NCI-H1436 treated with DMSO at 0.1 percent for 48 hours (cell line): ENCODE data around the gene SLC6A18.

ENCODE experiments used
- DNase-seq: peaks from one replicate; lab custom pipeline; 2025; lab: John Stamatoyannopoulos, UW

SLC6A18 gene, protein sequence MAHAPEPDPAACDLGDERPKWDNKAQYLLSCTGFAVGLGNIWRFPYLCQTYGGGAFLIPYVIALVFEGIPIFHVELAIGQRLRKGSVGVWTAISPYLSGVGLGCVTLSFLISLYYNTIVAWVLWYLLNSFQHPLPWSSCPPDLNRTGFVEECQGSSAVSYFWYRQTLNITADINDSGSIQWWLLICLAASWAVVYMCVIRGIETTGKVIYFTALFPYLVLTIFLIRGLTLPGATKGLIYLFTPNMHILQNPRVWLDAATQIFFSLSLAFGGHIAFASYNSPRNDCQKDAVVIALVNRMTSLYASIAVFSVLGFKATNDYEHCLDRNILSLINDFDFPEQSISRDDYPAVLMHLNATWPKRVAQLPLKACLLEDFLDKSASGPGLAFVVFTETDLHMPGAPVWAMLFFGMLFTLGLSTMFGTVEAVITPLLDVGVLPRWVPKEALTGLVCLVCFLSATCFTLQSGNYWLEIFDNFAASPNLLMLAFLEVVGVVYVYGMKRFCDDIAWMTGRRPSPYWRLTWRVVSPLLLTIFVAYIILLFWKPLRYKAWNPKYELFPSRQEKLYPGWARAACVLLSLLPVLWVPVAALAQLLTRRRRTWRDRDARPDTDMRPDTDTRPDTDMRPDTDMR

DNA sequence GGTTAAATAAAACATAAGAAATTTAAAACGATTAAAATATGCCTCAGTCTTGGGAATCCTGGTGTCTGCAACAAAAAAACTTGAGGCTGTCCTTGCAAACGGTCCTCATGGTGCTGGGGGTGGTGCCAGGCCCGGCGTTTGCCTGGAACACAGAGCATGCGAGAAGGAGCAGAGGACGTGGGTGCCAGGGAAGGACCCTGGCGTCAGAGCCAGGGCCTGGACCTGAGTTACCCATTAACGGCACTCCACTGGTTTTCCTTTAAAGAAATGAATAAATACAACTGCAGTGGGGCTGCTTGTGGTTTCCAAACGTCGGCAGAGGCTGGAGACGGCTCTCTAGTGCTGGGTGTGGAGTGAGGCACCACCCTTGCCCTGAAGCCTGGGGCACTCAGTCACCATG is at the start of gene SLC6A18:
Gene SLC6A18, plus strand, starts transcription at position 301 of the 400 bp plus-strand sequence. Its CDS starts 97 bp downstream, at position 398.
- no peak for DNase-seq

DNA sequence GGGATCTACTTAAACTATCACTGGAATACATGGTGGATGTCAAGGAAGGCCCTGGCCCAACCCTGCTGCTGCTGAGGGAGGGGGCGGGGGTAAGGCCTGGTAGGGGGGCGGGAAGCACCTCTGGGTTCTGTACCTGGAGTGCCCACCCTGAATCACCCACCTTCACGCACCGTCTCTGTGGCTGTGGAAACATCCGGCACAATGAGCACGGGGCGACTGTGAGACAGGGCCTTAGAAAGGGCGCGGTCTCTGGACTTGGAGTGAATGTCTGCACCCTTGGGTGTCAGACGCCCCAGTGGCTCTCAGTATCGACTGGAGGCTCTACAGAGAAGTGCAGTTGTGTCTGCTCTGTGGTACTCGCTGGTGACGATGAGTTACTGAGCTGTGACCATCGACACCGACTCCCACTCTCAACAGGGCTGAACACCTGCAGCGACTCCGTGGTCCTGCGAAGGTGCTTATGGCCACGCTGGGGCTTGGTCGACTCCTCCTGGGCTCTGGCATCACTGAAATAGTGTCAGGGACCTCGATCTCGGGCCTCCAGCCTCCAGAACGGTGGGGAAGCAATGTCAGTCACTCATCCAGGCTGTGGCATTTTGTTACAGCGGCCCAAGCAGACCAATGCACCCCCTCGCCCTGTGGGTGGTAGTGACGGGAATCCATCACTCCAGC is 49.2 kb upstream of the SLC6A18 start:
- DNase-seq, result no peak

DNA sequence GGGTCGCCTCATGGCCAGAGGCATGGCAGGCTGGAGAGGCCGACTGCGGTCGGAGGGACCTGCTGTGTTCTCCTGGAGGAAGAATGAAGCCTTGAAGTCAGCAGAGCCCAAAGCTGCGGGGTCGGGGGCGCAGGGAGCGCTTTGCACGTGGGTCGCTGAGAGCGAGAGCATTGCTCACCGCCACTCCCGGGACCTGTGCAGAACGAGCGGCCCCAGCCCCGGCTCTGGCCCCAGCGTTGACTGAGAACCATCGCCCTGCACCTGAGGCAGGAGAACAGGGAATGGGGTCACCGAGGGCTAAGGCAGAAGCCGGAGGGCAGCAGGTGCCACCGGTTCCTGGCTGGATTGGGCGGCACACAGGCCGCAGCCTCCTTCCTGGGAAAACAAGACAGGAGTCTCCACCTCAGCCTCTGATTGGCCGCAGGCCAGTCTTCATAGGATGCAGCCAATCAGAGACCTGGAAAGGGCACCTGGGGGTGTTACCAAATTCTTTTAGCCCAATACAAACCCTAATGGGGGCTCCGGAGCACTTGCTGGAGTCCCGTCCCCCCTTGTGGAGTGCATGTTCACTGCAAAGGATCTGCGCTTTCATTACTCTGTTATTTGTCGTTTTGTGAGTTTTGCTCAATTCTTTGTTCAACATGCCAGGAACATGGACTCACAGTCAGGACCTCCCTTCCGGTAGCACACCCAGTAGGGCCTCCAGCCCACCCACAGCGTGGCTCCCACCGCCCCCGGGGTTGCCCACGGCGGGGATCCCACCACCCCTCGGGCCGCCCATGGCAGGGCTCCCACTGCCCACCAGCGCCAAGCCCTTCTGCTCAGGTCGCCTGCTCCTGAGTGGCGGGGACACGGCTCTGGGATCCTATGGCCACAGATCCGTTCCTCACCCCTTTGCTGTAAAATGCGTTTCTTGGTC is 48.4 kb upstream of the SLC6A18 start:
- DNase-seq, result no peak

DNA sequence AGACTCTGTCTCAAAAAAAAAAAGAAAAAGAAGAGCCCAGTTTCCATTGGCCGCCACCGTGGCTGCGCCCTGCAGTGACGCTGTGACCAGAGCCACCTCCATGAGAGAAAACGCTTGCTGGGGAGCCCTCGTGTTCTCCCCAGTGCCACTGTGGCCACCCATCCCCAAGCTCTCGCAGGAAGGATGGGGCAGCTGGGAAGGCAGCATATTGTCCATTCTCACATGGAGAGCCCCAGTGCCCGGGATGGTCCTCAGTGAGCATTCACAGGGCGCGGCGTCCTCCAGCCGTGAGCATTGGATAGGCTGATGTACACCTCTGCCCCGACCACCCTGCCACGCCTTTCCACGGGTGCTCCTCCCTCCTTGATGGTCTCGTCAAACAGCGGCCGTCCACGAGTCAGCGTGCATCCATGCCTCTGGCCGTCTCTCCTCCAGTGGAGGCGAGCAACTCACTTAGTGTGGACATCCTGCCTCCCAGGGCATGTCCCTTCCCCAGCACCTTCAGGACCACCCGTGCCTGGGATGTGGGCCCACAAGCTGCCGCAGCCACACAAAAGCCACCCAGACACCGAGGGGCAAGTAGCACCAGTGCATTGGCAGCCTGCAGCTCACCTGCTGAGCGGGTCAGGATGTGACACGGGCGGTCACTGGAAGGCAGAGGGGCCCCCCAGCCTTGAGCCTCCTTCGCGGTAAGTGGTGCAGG is 47.2 kb upstream of the SLC6A18 start:
- DNase-seq, result no peak

DNA sequence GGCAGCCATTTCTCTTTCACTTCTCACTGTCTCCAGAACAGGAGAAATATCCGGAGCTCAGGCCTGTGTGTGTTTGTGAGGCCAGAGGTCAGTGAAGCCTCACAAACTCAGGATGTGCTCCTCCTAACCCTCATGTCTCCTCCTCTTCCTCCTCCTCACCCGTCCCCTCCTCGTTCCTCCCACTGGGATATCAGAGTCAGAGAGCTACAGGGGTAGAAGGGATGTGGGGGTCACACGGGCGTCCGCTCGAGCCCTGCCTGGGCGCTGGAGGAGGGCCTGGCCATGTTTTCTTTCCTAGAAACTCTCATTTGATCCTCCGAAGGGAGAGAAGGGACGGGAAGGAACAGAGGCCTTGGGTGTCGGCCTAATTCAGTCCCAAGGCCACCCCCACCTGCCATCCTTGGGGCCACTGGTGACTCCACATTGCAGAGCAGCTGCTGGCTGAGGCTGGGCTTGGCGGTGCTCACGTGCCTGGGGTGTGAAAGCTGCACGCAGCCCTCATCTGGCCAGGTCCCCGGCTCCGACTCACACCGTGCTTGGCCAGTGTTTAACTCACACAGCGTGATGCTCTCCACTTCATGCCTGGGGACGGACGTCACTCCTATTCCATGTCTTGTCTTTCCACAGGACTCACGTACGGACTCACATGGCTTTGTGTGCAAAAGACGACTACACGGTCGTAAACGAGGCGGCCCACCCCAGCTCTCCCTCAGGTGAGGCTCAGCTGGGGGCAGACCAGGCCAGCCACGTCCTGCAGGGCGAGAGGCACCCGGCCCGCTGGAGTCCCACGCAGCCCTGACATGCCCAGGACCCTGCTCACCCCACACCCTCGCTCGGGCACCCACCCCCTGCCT is 46.4 kb upstream of the SLC6A18 start:
- no peak for DNase-seq

DNA sequence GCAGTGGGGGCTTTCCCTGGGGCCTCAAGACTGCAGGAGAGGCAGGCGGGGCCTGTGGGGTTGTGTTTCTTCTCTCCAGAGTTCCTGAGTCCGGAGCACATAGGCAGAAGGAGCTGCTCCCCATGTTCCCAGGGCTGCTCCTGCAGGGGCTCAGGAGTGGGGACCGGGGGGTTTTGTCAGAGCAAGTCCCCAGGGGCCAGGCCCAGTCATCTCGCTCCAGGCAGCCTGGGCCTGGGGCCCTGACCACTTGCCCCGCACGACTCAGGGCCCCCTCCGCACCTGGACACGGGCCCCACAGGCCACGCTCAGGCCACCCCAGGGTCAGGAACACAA is 45.8 kb upstream of the SLC6A18 start:
- no peak for DNase-seq

DNA sequence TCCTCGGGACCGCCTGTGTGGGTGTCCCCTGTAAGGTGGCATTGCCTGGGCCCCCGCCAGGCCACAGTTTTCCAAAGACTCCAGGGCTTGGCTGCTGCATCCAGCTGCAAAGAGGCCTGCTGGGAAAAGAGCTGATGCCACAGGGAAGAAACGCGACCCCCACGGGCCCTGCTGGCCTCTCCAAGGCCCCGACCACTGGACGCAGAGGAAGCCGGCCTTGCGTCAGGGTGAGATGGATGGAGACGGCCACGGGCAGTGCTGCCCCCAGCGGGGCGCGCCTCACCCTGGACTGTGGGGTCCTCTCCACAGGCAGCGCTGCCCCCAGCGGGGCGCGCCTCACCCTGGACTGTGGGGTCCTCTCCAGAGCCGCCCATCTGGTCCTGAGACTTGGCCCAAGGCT is 45.1 kb upstream of the SLC6A18 start:
- no peak for DNase-seq

DNA sequence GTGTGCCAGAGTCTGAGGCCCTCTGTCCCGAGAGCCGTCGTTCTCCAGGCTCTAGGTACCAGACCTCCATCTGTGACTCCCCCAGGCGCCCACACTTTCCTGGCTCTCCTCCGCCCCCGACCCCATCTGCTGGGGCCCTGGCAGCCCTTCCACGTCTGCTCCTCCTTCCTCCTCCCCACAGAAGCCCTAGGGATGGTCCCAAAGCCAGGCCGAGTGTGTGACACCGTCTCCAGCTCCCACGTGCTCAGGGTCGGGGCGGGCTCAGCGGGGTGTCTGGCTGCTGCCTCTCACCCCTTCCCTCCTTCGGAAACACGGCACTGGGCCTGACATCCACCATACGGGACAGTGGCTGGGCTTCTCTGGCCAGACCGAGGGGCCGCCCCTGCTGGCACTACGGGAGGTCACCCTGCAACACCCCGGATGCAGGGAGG is 44.3 kb upstream of the SLC6A18 start:
- DNase-seq, result no peak

DNA sequence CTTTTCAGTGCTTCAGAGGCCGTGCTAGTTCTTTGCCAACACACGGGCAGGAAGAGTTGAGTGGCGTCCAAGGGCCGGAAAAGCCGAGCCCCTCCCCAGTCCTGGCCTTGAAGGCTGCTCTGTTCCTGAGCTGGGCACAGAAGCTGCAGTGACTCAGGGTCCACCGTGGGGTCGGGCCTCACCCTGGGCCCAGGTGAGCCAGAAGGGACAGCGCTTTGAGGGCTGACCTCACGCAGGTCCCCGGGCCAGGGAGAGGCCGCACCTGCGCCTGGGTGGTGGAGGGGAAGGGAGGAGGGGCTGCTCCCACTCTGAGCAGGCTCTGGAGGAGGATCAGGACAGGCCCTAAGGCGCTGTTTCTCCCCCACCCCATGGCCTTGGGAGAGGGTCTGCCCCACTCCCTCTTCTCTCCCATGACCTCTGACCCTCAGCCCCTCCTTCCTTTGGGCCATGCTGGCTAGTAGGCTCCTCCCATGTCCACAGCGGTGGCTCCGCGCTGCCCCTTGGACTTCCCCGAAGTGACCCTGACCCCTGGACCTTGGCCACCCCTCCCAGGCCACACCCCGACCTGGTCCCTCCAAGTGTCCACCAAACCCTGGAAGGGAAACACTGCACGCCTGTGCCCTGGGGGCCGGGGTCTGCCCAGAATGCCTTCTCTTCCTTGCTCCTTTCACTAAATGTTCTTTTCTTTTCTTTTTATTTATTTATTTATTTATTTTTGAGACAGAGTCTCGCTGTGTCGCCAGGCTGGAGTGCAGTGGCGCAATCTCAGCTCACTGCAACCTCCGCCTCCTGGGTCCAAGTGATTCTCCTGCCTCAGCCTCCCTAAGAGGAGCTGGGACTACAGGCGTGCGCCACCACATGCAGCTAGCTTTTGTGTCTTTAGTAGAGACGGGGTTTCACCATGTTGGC is 43.5 kb upstream of the SLC6A18 start:
- DNase-seq, result no peak

DNA sequence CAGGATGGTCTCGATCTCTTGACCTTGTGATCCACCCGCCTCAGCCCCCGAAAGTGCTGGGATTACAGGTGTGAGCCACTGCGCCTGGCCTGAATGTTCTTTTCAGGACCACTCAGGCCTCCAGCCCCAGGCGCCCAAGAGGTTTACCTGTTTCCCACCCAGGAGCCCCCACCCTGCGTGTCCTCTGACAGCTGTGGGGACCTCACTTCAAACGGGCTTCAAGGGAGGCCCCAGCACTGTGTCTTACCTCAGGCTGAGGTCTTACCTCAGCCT is 42.9 kb upstream of the SLC6A18 start:
- DNase-seq, result no peak

DNA sequence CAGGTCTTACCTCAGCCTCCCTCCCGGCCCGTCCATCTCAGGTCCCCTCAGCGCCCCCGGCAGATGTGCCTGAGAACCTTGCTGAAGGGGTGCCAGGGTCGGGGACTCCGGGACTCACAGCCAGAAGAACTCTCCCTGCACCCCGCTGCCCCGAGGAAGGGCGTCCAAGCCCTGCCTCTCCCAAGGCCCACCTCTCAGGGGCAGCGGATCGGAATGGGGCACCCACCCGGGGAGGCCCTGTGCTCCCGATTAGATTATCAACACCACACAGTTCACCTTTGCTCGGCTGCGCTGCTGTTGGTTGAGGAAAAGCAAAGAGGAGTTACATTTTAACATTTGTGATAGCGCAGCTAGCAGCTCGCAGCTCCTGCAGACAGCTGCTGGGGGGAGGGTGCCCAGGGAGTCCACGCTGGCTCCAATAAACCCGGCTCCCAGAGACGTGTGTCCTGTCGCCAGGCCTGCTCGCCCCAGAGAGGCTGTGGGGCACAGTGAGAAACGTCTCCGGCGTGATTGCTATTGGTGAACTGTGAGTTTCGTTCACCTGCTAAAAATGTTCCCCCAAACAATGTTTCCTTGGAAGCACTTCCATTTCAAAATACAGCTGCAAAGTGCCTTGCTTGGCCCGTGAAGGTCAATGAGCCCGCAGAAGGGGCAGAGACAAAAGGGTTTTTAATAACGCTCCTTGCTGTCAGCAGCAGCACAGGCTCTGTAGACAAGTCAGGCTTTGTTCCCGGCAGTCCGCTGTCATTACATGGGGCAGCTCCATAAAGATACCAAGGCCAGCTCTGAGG is 42.4 kb upstream of the SLC6A18 start:
- DNase-seq, result no peak

DNA sequence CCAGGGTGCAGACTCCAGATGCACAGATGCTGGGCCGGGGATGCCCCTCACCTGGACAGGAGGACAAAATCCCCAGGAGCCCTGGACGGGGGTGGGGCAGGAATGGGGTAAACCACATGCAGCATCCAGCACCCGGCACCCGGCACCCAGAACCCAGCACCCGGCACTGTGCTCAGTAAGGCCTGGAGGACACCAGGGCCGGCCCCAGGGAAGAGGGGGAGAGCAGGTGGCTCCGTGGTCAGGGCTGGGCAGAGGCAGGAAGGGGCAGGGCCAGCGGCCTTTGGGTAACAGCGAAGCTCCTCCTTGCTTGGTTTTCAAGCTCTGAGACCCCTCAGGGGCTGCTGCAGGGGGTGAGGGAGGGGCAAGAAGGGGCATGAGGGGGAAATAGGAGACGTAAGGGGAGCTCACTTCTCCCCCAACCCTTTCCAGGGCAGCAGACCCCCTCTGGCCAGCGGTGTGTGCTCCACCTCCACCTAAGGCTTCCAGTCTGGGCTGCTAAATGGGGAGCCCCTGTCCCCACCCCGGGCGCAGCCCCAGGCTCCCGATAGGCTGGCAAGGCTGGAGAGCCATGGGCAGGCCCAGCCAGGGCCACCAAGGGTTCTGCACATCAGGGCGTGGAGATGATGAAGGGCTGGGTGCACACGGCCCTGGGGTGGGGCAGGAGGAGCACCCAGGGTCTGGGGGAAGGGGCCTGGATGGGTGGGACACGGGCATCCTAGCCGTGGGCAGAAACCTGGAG is 41.6 kb upstream of the SLC6A18 start:
- DNase-seq, result no peak

DNA sequence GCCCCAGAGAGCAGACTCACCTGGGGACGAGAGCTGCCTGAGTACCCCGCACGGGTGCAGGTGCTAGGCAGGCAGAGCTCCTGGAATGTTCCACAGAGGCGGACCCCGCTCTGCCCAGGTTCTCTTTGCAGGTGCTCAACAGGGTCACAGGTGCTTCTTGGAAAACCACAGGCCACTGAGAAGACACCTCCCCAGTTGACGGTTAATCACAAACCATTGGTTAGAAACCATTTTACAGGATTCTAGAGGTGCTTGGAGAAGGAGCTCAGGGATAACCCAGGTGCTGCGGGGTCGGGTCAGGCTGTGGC is 41.1 kb upstream of the SLC6A18 start:
- DNase-seq, result no peak

DNA sequence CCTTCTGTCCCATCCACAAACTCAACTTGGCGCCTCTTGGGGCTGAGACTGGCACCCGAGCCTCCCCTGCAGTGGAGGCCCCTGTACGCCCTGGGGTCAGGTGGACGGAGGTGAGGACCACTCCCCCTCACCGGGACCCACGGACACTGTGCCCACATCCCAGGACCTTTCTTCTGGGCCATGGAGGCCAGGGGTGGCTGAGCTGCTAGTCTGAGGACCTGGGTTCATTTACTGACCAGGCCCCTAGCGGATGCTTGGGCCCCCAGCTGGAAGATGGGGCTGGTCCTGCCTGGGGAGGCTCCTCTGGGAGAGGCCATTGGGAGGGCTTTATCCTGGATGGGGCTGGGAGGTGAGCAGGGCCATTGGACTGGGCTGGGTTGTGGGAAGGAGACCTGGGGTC is 40.7 kb upstream of the SLC6A18 start:
- DNase-seq, result no peak

DNA sequence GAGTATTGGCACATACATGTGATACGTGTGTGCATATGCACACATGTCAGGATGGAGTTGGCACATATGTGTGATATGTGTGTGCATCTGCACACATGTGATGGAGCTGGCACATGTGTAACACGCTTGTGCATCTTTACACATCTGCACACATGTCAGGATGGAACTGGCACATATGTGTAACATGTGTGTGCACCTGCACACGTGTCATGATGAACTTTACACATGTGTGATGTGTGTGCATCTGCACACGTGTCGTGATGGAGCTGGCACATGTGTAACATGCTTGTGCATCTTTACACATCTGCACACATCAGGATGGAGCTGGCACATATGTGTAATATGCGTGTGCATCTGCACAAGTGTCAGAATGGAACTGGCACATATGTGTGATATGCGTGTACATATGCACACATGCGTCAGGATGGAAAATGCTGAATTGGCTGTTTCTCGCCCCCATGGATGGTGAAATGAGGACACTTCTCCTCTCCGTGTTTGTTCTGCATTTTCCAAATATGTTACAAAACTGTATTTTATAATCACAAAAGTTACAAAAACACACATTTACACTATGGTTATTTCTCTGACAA is 40.0 kb upstream of the SLC6A18 start:
- DNase-seq, result no peak

DNA sequence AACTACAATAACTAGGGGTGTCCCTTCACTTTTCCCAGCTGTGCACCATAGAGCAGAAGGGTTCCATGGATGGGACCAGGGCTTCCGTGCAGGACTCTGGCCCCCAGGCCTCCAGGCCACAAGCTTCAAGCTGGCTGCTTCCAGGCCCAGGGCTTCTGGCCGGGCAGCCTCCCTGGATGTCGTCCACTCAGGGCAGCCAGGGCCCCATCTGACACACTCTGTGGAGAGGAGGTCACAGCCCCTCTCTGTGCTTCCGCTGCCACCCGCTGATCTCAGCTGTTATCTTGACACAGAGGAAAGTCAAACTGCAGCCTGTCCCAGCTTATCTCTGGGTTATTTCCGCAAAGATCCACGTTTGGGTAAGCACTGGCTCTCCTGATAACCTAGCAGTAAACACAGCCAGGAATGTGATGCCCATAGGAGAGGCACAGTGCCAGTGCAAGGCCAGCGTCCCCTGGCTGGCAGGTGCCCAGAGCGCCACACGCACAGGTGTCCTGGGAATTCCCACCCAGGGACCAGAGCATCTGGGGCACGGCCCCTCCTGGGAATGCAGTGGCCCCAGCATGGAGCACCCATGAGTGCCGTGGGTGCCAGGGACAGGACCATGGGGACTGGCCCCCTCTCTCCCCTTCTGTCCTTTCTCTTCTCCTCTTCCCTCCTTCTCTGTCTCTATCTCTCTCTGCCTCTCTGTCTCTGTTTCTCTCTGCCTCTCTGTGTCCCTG is 39.4 kb upstream of the SLC6A18 start:
- no peak for DNase-seq
